HS-5 (cell line): ENCODE results near the gene IGF2R.

Source experiments
- DNase-seq: peaks from one replicate; pipeline ENCODE4 v3.0.0-alpha.2; 2012; ENCODE audit warnings: low read depth

The IGF2R gene

DNA sequence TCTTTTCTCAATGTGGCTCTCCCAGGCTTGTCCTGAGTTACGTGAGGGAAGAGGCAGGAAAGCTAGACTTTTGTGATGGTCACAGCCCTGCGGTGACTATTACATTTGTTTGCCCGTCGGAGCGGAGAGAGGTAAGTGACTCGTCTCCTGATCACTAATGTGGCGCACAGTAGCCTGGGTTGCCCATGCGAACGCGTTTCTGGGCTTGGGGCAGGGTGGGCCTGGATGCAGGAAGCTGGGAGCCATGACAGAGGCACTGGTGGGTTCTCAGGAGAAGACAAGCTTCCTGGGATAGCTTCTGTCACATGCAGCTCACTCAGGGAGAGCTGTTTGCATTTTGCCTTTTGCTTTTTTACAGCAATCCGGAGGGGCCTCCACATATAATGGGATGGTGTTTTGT is 60.6 kb downstream of the IGF2R start:
- no peak for DNase-seq

GRCh38 chr6:160030103-160030502 is 61.2 kb downstream of the IGF2R start:
- DNase-seq, result peak; percentile 79

DNA sequence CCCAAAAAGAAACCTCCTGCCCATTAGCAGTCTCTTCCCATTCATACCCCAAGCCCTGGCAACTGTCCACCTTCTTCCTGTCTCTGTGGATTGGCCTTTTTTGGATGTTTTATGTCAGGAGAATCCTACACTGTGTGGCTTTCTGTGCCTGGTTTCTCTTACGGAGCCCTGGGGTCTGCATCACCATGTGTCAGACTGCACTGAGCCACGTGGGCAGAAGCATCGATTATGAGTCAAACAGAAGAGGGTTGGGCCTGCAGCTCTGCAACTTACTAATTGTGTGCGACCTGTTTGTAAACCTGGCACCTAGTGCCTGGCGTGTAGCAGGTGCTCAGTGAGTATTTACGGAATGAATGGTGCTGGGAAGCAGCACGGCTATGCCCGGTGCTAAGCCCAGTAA is 62.6 kb downstream of the IGF2R start:
- no peak for DNase-seq

- no peak for DNase-seq
Measured at GRCh38 chr6:160031871-160032270, 63.0 kb downstream of the IGF2R start.

DNA sequence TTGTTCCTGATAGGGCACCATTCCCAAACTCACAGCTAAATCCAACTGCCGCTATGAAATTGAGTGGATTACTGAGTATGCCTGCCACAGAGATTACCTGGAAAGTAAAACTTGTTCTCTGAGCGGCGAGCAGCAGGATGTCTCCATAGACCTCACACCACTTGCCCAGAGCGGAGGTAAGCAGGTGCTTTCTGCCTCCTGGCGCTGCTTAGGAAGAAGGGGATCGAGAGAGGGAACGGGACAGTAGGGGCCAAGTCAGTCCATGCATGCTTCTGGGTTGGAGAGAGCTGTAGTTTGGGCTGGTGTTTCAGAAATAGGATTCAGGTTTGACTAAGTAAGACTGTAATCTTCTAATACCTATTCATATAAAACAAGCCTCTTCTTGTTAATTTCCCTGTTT is 63.7 kb downstream of the IGF2R start:
- DNase-seq, result no peak

GRCh38 chr6:160034036-160034930 is 65.4 kb downstream of the IGF2R start:
- no peak for DNase-seq

- no peak for DNase-seq
Measured at GRCh38 chr6:160035241-160035640, 66.4 kb downstream of the IGF2R start.

GRCh38 chr6:160035693-160036330 is 66.9 kb downstream of the IGF2R start:
- DNase-seq, result no peak

DNA sequence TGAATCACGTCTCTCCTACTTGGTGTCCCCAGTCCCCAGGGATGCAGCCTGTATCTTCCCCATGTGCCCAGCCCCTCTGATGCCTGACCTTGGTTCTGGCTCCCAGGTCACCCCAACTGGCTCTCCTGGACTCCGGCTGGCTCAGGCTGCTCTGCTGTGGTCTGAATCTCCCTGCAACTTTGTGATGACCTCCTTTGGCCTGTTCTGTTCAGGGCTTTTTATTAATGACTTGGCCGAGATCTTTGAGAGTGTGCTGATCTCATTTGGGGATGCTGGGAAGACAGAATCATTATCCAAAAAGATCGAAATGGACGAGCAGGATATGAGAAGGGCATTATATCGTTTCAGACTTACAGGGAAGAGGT is 67.4 kb downstream of the IGF2R start:
- no peak for DNase-seq

- DNase-seq, result peak; percentile 84
Measured at GRCh38 chr6:160036790-160037206, 67.9 kb downstream of the IGF2R start.

GRCh38 chr6:160038479-160038878 is 69.6 kb downstream of the IGF2R start:
- DNase-seq, result no peak

DNA sequence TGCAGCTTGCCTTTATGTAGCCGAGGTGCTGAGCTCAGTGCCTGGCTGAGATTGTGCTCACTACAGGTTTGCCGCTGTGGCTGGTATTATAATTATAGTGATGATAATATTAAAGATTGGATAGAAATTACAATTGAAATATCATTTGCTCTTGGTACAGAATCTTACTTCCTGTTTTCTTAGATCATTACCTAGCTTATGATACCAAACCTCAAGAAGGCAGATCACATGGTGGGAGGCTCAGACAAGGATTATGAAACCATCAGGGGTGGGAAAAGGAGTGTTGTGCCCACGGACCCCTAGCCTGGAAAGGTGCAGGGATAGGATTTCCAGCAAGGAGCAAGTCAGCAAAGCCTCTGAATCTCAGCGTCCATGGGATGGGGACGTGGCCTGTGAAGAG is 70.6 kb downstream of the IGF2R start:
- DNase-seq, result no peak

DNA sequence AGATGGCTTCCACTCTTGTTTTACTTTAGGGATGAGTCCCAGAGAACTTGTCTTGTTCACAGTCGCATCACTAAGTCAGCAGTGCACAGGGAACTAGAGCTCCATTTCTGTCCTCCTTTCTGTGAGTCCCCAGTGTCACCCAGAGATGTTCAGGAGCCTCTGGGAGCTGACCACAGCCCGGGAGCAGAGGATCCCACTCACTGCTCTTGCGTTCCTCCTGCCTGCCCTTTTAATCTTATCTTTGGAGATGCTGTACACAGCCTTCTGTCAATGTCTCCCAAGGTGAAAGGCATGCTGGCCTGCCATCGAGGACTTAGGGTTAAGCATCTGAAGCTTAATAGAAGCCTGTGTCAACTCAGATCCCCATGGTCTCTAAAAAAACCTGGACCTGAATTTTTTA is 71.2 kb downstream of the IGF2R start:
- no peak for DNase-seq

DNA sequence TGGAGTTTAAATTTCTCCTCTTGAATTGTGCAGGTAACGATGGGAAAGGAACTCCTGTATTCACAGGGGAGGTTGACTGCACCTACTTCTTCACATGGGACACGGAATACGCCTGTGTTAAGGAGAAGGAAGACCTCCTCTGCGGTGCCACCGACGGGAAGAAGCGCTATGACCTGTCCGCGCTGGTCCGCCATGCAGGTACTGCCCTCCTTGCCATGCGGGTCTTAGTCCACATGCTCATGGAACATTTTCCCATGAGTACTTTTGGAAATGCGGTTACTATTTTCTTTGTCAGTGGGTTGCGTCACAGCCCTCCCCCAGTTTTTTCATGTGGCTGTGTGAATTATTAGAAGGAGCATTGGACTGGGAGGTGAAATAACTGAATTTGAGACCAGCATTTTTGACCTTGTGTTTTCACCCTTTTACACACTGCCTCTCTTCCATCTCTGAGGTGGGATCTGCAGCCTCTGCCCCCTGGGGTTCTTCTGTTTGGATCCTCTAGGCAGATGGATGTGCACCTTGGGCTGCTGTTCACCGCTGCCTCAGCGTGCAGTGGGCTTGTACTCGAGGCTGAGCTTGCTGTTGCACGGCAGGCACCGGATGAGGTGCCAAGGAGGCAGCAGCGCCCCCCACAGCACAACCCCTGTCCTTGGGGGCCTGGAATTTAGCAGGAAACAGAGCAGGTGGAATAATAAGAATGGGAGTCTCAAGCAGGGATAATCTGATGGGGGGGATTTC is 71.8 kb downstream of the IGF2R start:
- DNase-seq, result no peak

GRCh38 chr6:160041608-160042007 is 72.7 kb downstream of the IGF2R start:
- no peak for DNase-seq

DNA sequence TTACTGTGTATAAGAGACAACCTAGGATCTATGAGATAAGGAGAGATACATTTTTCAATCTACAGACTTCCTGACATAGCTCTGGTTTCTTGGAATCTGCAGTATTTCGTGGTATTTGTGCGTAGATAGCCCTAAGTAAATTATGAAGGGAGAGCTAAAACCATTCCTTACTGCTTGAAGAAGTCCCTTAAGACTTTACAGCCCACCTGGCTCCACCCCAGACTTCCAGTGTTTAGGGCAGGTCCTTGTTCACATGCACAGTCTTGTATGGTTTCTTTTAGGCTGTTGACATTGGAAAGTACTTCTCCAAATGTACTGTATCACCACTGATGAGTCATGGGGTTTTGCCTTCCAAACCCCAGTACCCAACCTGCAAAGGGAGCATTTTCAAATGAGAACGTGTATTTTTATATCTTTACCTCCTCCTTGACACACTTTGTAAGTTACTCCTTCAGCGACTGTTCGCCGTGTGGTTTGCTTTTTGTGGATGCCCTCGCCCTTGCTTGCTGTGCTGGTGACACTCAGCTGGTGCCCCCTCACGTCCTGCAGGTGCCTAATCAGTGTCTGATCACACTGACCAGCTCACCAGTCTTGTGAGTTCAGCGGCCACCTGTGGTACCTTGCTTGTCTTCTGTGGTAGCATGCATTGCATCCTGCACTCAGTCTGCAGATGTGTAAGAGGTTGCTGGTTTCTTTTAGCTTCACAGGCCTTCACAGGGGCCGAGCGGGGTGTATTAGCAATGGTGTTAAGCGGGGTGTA is 73.3 kb downstream of the IGF2R start:
- DNase-seq, result no peak

- DNase-seq, result no peak
Measured at GRCh38 chr6:160042788-160043301, 74.0 kb downstream of the IGF2R start.

GRCh38 chr6:160043784-160044183 is 74.9 kb downstream of the IGF2R start:
- DNase-seq, result no peak

GRCh38 chr6:160044687-160045086 is 75.8 kb downstream of the IGF2R start:
- no peak for DNase-seq

DNA sequence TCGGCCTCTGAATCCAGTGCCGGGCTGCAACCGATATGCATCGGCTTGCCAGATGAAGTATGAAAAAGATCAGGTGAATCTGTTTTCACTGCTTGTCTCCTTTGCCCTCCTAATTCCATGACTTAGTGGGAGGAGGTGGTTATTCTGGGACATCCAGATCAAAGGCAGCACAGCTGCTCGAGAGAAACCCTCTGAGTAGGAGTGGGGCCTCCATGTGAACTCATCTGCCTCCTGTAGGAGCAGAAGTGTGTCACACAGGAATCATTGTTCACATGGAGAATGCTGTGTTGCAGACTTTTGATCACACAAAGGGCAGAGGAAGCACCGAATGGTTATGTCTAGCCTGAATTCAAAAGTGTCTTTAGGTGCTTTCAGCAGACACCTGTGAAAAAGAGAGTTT is 79.6 kb downstream of the IGF2R start:
- DNase-seq, result no peak

- no peak for DNase-seq
Measured at GRCh38 chr6:160049346-160049745, 80.5 kb downstream of the IGF2R start.

DNA sequence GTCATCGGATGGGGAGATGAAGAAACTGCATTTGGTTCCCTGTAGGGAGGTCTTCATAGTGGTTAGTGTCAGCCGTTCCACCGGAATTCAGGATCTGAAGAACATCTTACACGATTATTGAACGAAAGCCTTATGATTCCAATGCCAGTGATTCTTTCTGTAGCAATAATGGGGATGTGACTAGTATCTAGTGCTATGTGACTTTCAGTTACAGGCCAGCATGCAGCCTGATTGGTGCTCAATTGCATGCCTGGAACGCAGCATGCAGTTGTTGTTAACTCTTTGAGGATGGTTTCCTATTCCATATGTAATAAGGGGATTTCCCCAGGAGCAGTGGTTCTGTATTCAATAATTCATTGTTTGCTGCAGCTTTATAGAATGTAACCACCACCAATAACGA is 81.1 kb downstream of the IGF2R start:
- no peak for DNase-seq
